ENCODE results near the gene SERPINA1. TPM values are rescaled to one million over a fixed set of nuclear protein-coding genes. Genes with fewer than 3 reads are reported as not detected.

Gene SERPINA1
- polyA plus RNA-seq, 2 of the 4 experiments (the other 2 are of a cell fraction) = 0.34 to 2.2 TPM

DNA sequence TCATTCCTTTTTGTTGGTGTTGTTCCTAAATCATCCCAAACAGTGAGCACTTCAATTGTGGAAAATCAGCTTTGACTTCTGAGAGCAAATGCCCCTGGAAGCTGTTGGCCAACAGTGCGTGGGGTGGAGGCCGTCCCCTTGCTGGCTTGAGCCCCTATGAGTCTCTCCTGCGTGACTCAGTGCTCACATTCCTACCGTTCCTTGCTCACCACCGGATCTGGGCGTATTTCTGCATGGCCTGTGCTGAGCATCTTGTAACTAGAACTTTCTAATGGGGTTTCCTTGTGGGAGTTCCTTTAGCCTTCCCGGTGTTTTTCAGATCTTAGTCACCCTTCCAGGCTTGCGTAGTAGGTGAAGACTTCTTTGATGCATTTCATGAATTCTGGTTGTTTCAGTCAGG lies 14.7 kb downstream of the SERPINA1 start:
- FAIRE-seq (no peak), ATAC-seq (peak; percentile 65 to 82), DNase-seq (ENCODE audit: low read depth in 1 of 2, low spot score in 1 of 2) (peak; percentile 31 to 34)
- no peaks in the 10 kb centered on the region for H3K9me3 ChIP-seq
- POLR2A ChIA-PET = no interaction called here
- peak overlapping the region; percentile 13; the same call in 1 of the 3 replicates for H3K4me2 ChIP-seq
- H3K4me3 ChIP-seq = no peak overlapping the region
- no peak overlapping the region for H3K27ac ChIP-seq
- TF ChIP-seq HDAC2 (IDR thresholded peaks at IDR 0.05) = no peak
- no peak for TF ChIP-seq MAZ (IDR thresholded peaks at IDR 0.05; ENCODE audit: borderline replicate concordance, low read depth, low read length)
- no peak for TF ChIP-seq HOXB13 (CRISPR knock-in tag; IDR thresholded peaks at IDR 0.05; ENCODE audit: low read depth)
- TF ChIP-seq FOSL2 (IDR thresholded peaks at IDR 0.05) = no peak
- TF ChIP-seq FOSL2 (CRISPR knock-in tag; IDR thresholded peaks at IDR 0.05) = no peak
- TF ChIP-seq RARB (CRISPR knock-in tag; IDR thresholded peaks at IDR 0.05) = no peak
- no peak for TF ChIP-seq POLR2A (IDR thresholded peaks at IDR 0.05; ENCODE audit: low read length)
- TF ChIP-seq CEBPB (IDR thresholded peaks at IDR 0.05) = no peak
- TF ChIP-seq, protein P1, sequence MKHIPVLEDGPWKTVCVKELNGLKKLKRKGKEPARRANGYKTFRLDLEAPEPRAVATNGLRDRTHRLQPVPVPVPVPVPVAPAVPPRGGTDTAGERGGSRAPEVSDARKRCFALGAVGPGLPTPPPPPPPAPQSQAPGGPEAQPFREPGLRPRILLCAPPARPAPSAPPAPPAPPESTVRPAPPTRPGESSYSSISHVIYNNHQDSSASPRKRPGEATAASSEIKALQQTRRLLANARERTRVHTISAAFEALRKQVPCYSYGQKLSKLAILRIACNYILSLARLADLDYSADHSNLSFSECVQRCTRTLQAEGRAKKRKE (CRISPR knock-in tag; IDR thresholded peaks at IDR 0.05; ENCODE audit: low read depth) = no peak
- TF ChIP-seq ZSCAN20 (CRISPR knock-in tag; IDR thresholded peaks at IDR 0.05) = no peak
- TF ChIP-seq, protein P2, sequence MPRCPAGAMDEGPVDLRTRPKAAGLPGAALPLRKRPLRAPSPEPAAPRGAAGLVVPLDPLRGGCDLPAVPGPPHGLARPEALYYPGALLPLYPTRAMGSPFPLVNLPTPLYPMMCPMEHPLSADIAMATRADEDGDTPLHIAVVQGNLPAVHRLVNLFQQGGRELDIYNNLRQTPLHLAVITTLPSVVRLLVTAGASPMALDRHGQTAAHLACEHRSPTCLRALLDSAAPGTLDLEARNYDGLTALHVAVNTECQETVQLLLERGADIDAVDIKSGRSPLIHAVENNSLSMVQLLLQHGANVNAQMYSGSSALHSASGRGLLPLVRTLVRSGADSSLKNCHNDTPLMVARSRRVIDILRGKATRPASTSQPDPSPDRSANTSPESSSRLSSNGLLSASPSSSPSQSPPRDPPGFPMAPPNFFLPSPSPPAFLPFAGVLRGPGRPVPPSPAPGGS (IDR thresholded peaks at IDR 0.05) = no peak
- TF ChIP-seq, protein P3, sequence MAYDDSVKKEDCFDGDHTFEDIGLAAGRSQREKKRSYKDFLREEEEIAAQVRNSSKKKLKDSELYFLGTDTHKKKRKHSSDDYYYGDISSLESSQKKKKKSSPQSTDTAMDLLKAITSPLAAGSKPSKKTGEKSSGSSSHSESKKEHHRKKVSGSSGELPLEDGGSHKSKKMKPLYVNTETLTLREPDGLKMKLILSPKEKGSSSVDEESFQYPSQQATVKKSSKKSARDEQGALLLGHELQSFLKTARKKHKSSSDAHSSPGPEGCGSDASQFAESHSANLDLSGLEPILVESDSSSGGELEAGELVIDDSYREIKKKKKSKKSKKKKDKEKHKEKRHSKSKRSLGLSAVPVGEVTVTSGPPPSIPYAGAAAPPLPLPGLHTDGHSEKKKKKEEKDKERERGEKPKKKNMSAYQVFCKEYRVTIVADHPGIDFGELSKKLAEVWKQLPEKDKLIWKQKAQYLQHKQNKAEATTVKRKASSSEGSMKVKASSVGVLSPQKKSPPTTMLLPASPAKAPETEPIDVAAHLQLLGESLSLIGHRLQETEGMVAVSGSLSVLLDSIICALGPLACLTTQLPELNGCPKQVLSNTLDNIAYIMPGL (CRISPR knock-in tag; IDR thresholded peaks at IDR 0.05; ENCODE audit: borderline replicate concordance) = no peak
- TF ChIP-seq EHF (CRISPR knock-in tag; IDR thresholded peaks at IDR 0.05) = no peak
- TF ChIP-seq CHD4 (IDR thresholded peaks at IDR 0.05; ENCODE audit: borderline replicate concordance) = no peak
- TF ChIP-seq SMC3 (IDR thresholded peaks at IDR 0.05) = no peak
- no peak for TF ChIP-seq JUN (IDR thresholded peaks at IDR 0.05)
- TF ChIP-seq PHF8 (IDR thresholded peaks at IDR 0.05; ENCODE audit: borderline replicate concordance, low read depth) = no peak
- TF ChIP-seq MAFK (IDR thresholded peaks at IDR 0.05; ENCODE audit: partially characterized antibody) = no peak
- TF ChIP-seq ZFP36 (IDR thresholded peaks at IDR 0.05; ENCODE audit: borderline replicate concordance, partially characterized antibody) = no peak
- TF ChIP-seq EHMT2 (IDR thresholded peaks at IDR 0.05; ENCODE audit: low read depth) = no peak
- WGBS (ENCODE audit: missing lambda C conversion rate) = 33% methylated on average over 8 of the region's 8 CpGs
- H3K4me1 ChIP-seq = peaks cover 4% of the 10 kb centered on the region; the same call in 2 of the 3 replicates
- CTCF ChIA-PET = interaction anchor here (0.9 to 1.6 kb wide), 3 partner anchors 9 to 112 kb away, joined by 3 read pairs; no protein-coding TSS in a partner anchor

DNA sequence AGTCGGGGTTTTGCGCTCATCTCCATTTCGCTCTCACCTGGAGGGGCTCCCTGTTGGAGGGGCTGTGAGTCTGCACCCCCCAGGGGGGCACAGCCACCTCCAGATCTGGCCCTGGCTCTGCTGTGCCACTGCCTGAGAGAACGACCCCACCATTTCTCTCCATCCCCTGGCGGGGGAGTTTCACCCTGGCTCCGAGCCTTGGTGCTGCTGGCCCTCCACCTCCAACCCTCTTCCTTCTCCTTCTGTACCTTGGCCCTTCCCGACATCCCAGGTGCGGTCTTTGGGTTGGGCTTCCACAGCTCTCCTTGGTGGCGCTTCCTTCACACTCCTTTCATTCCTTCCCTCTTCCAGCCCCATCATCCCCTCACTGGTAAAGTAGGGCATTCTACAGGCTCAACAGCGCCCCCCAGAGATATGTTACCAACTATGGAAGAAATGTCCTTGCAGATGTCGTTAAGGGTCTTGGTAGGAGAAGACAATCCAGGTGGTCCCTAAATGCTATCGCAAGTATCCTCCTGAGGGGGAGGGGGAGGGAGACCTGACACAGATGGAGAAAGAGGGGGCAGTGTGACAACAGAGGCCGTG lies 16.3 kb downstream of the SERPINA1 start:
- H3K4me1 ChIP-seq = peaks cover 4% of the 10 kb centered on the region; the same call in 2 of the 3 replicates
- DNase-seq (ENCODE audit: low read depth in 1 of 2, low spot score in 1 of 2) (no peak), ATAC-seq (no peak), FAIRE-seq (no peak)
- no peak overlapping the region for H3K4me2 ChIP-seq
- 72% methylated on average over 13 of the region's 13 CpGs for WGBS (ENCODE audit: missing lambda C conversion rate)
- H3K4me3 ChIP-seq = no peak overlapping the region
- CTCF ChIA-PET = interaction anchor here (0.6 kb wide), 1 partner anchor 1181 kb away, joined by 3 read pairs; no protein-coding TSS in a partner anchor
- H3K27ac ChIP-seq = no peak overlapping the region
- no peaks in the 10 kb centered on the region for H3K9me3 ChIP-seq
- POLR2A ChIA-PET = no interaction called here
- no peak for TF ChIP-seq CBX2 (IDR thresholded peaks at IDR 0.05; ENCODE audit: borderline replicate concordance, low read depth)
- peak in 1 of 2 experiments; percentile 13; a peak in 1 of 5 replicates for TF ChIP-seq RAD21 (conservative IDR thresholded peaks at IDR 0.05 in 1 of 2, IDR thresholded peaks at IDR 0.05 in 1 of 2)

All from A549 (cell line).